Right renal cortex interstitium (tissue), 3 donors: ENCODE data around the gene ANKRD6. TPM values are rescaled to one million over a fixed set of nuclear protein-coding genes. Genes with fewer than 3 reads are reported as not detected.
"Not testable (repeated sequence)": the region's sequence is repeated elsewhere in the genome, so short reads cannot be mapped to it uniquely, and the experiment has no call there.

ENCODE experiments used
- DNase-seq, 3 donors: peaks; one replicate each; pipeline ENCODE4 v3.0.0-alpha.2; 2013; ENCODE audit warnings: low read depth in 3 of 3, low spot score in 2 of 3
- polyA plus RNA-seq, 3 donors: library from polyadenylated mRNA; unstranded; fragments of 120-200 nt; gene quantifications; one replicate each; pipeline ENCODE4 v1.2.1, GENCODE V29; 2013; ENCODE audit not compliant: insufficient read length in 3 of 3

The ANKRD6 gene
- polyA plus RNA-seq, result 10 to 100 TPM; 19.2 to 24.8 (median 22.2) TPM

- DNase-seq, result no peak
Measured at GRCh38 chr6:89432875-89433251, at the start of gene ANKRD6. ANKRD6 (plus strand) TSS chr6:89433152; CDS start chr6:89566977, 133,825 bp downstream.

- DNase-seq, result no peak
Measured at GRCh38 chr6:89385156-89385667, 47.7 kb upstream of the ANKRD6 start.

GRCh38 chr6:89385846-89386245 is 47.1 kb upstream of the ANKRD6 start:
- DNase-seq, result no peak

- DNase-seq, result no peak
Measured at GRCh38 chr6:89386917-89387491, 45.9 kb upstream of the ANKRD6 start.

GRCh38 chr6:89387516-89388201 is 45.3 kb upstream of the ANKRD6 start:
- no peak for DNase-seq

GRCh38 chr6:89388846-89389245 is 44.1 kb upstream of the ANKRD6 start:
- DNase-seq, result no peak

GRCh38 chr6:89392823-89393222 is 40.1 kb upstream of the ANKRD6 start:
- no peak for DNase-seq

- DNase-seq, result no peak
Measured at GRCh38 chr6:89393659-89394058, 39.3 kb upstream of the ANKRD6 start.

- DNase-seq, result not testable (repeated sequence)
Measured at GRCh38 chr6:89397884-89398283, 35.1 kb upstream of the ANKRD6 start.

- DNase-seq, result no peak
Measured at GRCh38 chr6:89398762-89399525, 34.0 kb upstream of the ANKRD6 start.

- no peak for DNase-seq
Measured at GRCh38 chr6:89400050-89400449, 32.9 kb upstream of the ANKRD6 start.

GRCh38 chr6:89400912-89401399 is 32.0 kb upstream of the ANKRD6 start:
- no peak for DNase-seq

- DNase-seq, result no peak
Measured at GRCh38 chr6:89402776-89403175, 30.2 kb upstream of the ANKRD6 start.

GRCh38 chr6:89404512-89404911 is 28.4 kb upstream of the ANKRD6 start:
- no peak for DNase-seq

- no peak for DNase-seq
Measured at GRCh38 chr6:89406141-89406540, 26.8 kb upstream of the ANKRD6 start.

- no peak for DNase-seq
Measured at GRCh38 chr6:89409461-89410035, 23.4 kb upstream of the ANKRD6 start.

GRCh38 chr6:89410231-89410761 is 22.7 kb upstream of the ANKRD6 start:
- no peak for DNase-seq

GRCh38 chr6:89410788-89411144 is 22.2 kb upstream of the ANKRD6 start:
- DNase-seq, result no peak

- no peak for DNase-seq
Measured at GRCh38 chr6:89411145-89412070, 21.5 kb upstream of the ANKRD6 start.
